ENCODE measurements around the gene CACNG4.

CACNG4 gene

DNA sequence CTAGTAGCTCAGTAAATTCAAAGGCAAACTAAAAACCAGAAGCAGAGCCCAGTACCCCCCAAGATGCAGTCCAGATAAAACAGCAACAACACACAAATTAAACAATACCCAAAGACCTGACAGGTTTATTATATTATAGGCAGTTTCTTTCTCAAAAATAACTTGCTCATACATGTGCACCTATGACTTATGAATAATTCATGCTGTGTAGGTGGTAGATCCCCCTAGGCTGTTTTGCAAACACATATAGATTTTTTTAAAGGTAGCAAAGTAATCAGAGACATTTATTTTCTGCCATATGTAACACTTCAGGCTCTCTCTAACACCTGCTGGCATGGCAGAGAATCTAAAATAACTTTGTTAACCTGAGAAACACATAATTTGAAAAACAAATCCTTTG is 107.1 kb downstream of the CACNG4 start:
- no peak for DNase-seq

DNA sequence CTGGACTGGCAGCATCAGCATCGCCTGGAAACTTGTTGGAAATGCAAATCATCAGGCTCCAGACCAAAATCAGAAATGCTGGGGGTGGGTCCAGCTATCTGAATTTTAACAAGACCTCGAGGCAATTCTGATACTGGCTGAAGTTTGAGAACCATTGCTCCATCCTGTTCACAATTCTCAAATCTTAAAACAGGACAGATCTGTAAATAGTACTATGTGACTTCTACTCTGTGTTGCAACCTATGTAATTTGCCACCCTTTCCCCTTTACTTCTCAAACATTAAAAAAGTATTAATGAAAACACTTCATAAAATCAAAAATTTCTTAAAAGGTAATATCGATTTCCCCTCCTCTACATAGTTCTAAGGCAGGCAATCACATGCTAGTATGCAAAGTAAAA is 108.4 kb downstream of the CACNG4 start:
- no peak for DNase-seq

DNA sequence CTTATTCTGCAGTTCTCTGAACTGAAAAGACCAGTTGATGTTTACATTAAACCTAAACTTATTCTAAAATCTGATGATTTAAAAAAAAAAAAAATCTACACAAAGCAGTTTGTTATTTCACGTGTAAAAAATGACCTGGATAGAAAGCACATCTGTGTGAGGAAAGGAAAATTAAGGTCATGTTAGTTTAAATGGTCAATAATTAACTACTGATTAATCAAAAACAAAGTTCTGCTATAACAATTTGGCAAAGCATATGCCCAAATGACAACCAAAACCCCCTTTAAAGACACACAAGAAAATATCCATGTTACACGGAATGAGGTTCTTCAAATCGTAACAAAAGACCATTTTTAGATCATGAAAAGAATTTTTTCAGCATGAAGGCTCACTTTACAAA is 110.3 kb downstream of the CACNG4 start:
- DNase-seq = no peak

DNA sequence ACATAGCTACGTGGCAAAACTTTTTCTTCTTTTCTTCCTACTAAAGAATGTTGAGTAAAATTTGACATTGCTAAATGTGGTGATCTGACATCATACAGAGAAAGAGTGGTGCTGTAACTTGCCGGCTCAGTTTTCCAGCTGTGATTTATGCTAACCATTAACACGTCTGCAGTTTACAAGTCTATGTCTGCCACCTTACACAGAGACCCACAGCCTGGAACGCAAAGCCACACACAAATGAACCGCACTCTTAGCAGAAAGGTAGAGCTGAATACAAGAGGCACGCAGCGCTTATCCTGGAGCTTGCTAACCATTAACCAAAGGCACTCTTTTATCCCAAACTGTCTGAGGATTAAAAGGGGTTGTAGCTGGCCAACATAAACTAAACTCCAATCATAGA is 111.8 kb downstream of the CACNG4 start:
- DNase-seq = no peak

DNA sequence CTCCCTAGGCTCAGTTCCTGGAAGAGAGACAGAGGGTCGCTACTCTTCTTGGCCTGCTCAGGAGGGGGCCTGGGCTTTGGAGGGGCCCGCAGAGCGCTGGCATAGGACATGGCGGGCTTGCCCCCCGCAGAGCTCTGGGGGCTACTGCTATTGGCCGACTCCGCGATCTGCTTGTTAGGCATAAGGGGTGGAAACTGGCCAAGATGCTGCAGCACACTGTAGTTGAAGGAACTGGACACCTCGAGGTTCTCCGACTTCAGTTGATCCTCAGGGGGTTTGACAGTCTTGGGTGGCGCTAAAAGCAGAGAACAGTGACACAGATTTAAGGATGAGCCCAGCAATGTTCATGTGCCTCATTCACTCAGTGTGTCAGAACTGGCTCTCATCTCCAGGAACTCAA is 113.8 kb downstream of the CACNG4 start:
- no peak for DNase-seq

DNA sequence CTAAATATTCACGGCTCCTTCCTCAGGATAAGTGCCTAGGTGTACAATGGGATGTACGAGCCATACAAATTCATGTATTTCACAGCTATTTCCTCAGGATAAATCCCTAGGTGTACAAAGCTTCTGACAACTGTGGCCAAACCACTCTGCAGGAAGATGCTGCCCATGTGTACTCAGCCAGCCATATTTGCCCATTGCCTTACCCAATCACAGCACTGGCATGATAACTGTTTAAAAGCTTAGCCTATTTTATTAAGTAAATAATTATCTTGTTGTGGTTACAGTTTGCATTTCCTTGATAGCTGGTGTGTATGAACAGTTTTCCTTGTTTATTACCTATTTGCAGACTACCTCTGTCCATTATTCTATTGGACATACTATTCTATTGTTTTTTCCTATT is 115.0 kb downstream of the CACNG4 start:
- no peak for DNase-seq

DNA sequence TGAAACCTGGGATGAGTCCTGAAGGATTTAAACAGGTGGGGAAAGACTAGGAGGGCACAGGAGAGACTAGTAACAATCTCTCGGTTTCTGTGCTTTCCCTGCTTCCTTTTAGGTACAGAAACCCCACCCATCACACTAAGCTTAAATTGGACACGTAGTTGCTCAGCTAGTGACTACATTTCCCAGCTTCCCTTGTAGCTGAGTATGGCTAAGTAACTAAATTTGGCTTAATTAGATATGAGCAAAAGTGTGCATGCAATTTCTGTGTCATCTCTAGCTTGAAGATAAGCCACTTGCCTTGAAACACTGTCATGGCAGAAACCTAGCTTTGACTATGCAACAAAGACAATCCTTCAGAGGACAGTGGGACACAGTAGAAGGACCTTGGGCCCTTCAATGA is 116.3 kb downstream of the CACNG4 start:
- DNase-seq = no peak

DNA sequence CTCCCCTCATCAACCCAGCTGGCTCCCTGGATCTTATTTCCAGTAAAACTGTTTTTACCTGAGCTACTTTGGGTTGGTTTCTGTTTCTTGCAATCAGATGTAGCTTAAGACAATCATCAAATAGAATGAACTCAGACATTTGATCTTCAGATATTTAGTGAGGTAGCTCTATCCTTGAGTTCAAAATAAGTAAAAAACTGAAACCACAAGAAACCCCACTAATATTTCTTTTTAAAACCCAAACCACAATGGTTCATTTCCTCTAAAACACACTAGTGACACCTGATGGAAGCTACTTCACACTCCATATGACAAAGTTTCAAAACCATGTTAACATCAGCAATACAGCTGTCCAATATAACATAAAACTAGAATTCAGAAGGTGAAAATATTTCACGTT is 117.6 kb downstream of the CACNG4 start:
- no peak for DNase-seq

Data from activated effector memory CD4-positive, alpha-beta T cell treated with Interleukin-2 at 50 U/mL for 16 hours (primary cell).